HG03045 (cell line): Measurements from ENCODE around the gene HOXB2.

ENCODE experiments used
- ATAC-seq: cut with Tn5 transposase; IDR thresholded peaks from one replicate; pipeline ENCODE4 v1.9.1; 2021; ENCODE audit warnings: mild to moderate bottlenecking, moderate library complexity; ENCODE audit not compliant: unreplicated experiment

HOXB2 gene

DNA sequence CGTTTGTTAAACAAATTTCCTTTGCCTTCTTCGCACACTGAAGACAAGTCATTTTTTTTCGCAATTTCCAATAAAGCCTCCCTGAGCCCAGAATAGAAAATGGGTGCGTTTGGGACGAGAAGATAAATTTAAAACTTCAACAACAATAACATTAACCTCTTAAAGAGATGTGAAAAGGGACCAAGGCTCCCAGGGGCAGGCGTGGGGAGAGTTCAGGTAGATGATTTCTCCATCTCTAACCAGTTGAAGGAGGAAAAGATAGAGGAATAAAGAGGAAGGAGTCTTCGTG is 34.5 kb upstream of the HOXB2 start:
- no peak for ATAC-seq

DNA sequence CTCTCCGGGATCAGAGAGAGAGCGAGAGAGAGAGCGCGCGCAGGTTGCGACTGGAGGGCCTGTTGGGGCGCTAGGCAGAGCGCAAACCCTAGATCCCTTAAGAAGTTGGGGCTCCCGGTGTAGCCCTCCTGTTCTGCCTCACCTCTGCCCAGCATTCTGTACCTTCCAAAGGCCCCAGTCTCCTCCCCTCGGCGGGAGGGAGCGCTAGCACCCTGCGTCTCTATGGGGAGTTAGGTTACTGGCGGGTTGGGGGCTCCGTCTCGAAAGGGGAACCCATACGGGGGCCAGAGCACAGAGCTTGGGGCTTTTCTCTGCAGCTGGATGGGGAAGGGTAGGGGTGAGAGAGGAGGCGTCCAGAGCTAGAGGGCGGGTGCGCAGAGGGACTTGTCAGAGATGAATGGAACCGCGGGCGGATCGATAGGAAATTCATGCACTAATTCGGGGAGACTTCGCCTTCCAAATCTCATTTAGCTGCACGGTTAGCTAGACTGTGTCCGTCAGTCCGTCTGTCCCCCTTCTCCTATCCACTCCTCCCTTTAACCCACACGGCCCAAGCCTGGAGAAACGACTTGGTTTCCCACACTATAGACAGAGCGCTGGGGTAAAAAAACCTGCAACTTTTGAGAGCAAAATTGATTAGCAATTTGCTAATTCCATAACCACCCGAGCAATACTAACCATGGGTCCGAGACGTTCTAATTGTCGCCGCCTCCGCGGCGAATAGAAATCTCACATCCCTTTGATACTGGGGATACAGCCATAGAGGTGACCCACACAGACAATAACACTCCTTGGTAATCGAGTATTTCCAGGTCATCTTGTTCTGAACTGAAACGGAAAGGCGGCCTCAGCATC is 33.9 kb upstream of the HOXB2 start:
- no peak for ATAC-seq

DNA sequence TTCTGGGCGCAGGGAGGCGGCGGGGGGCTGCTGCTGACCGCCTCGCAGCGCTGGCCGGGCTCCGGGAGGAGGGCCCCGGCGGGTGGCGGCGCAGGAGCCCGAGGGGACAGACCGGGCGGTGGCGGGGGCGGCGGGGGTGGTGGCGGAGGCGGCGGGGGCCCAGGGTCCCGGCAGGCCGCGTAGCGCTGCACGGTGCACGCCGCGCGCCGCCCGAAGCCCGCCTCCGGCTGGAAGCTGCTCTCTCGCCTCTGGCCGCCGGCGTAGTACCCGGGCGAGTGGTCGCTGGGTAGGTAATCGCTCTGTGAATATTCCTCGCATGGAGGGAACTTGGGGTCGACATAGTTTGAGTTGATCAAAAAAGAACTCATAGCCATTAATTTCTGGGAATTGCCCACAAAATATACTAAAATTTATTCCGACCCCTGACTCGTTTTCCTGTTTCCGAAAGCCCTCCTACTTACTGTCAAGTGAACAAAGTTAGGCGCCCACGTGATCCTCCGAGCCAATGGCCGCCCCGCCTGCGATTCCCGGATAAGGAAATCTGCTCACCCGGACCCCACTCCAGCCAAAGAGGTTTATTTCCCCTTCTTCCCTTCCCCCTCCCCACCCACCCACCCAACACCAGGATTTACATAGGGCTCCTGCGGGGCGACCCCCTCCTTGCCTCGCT is 33.2 kb upstream of the HOXB2 start, which contains the start of gene HOXB4:
HOXB4 (minus strand) TSS at position 405 of the 670 bp plus-strand sequence; CDS start at position 374, 31 bp downstream.
- no peak for ATAC-seq

DNA sequence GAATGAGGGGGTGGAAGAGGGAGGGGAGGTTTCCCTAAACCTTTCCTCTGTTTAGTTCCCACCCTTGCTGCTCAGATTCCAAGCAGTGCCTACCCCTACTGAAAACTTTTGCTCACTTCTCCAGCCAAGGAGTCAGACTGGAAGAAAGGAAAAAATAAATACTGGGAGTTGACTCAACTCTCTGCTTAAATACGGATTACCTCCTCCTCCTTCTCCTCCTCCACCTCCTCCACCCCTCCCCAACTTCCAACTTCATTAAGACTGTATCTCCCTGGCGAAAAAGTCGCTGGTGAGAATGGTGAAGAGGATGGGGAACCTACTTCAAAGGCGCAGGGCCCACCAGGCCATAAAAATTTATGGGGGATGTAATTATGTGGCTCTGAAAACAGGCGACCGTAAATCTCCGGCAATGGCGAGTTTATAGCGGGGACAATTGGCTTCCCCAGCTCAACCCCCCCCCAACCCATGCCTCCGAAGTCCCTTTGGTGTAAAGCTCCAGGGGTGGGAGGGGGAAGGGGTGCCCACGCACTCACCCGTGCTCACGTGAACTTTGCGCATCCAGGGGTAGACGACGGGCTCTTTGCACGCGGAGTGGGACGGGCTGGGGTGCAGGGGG is 32.5 kb upstream of the HOXB2 start:
- ATAC-seq, result no peak

DNA sequence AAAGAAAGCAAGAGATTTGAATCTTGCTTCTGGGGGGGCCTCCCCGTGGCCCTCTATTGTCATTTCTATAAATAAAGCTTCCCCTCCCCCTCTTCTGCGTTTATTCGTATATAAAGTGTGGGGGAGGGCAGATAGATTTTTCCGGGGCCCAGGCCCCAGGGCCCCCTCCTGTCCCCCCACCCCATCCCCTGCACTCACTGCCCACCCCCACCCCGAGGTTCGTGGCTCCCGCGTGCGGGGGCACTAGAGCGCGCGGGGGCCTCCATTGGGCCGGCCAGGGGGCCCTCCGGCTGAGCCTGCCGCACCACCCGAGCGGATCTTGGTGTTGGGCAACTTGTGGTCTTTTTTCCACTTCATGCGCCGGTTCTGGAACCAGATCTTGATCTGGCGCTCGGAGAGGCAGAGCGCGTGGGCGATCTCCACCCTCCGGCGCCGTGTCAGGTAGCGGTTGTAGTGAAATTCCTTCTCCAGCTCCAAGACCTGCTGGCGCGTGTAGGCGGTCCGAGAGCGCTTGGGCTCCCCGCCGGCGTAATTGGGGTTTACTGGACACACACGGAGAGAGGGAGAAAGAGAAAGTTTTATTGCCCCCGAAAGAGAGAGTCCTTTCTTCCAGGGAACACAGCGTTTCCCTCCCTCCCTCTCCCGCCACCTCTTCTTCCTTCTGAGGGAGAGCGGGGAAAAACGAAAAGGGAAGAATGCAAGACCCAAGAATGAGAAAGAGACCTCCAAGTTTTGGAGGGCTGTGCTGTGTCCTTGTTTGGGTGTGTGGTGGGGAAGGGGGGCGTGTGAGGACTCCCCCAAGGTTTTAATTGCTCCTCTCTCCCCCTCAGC is 31.8 kb upstream of the HOXB2 start:
- no peak for ATAC-seq

DNA sequence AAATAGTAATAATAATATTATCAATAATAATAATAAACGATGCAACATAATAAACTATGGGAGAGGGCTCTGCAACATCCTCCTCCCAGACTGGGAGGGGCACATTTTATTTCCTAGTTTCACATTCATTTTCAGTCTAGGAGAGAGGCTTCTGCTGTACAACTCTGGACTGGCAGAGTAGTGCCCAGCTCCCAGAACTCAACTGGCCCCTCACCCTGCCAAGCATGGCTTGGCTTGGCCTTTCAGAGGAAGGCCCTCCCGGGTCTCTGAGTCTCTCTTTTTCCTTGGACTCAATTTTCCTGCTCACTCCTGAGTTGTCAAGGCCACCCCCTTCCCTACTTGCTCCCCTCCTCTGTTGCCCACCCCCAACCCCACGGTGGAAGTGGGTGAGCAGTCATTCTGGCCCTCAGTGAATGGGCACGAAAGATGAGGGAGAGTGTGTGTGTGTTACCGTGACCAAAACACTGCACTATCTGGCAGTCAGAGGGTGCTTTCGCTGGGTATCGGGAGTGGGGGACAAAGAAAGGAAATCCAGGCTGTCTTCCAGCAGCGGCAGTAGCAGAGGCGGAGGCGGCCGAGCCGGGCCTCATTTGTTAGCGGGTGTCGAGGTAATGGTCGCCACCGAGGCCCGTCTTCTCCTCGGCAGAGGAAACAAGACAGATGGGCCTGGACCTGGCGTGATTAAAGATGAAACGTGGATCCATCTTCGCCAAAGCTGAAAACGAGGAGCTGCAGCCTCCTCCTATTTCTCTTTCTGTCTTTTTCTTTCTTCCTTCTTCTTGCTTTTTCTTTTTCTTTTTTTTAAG is 31.0 kb upstream of the HOXB2 start:
- ATAC-seq, result no peak

DNA sequence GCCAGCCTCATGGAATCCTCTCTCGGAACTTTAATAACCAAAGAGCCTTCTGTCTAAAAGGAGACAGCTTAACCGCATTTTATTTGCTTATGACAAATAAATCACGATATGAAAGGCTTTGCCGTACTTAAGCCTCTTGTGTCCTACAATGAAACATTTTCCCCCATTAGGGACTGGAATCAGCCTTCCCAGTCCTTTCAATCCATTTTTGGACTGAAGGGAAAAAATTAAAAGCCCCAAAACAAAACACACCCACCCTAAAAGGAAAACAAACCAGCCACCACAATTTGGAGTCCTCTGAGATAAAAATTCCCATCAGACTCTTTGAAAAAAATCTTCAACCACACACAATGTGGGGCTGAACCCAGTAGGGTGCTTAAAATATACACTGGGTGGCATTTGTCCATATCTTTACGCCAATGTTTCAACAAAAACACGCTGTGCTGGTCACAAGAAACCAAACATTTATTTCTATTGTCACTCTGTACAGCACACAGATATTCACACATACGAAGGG is 30.2 kb upstream of the HOXB2 start:
- no peak for ATAC-seq

DNA sequence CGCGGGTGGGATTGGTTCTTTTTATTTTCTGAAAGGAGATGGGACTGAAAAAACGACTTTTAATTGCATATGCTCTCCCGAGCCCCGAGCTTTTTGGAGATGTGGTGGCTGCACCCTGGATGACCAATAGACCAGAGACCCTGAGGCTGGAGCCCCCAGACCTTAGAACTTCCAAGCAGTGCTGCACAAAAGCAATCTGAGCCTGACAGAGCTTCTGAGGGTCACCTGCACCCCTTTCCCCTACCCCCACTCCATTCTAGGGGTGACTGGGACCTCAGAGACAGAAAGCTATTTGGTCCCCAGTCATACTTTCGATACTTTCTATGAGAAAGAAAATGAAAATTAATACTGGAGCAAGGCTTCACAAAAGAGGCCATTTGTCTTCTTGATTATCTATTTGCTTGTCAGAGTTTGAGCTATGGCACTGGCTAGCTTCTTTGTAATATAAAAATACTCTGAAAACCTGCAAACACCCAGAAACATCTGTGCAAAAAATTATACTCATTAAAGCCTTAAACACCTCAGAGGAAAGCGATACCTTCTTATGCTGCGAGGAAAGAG is 29.7 kb upstream of the HOXB2 start:
- no peak for ATAC-seq

DNA sequence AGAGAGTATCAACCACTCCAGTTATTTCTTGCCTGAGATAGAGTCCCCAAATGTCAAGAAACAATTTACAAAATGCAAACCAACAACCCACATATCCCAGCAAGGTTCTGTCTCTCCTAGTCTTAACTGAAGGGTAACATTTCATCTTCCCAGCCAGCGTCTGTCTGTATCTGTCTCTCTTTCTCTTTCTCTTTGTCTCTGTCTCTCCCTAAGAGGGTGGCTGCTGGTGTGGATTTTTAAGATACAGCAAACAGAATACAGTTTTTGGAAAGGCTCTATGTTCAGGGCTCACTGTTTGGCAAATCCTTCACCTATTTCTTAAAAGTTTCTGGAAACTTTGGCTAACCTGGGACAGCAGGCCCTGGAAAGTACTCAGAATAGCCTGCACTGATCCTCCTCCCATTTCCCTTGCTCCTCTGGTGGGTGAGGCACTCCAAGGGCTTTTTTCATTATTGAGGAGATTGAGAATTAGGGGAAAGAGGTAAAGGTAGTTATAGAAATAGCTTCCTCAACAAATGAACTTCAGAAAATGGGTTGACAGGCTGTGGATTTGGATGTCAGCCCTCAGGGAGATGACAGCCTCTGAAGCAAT is 27.0 kb upstream of the HOXB2 start:
- no peak for ATAC-seq

DNA sequence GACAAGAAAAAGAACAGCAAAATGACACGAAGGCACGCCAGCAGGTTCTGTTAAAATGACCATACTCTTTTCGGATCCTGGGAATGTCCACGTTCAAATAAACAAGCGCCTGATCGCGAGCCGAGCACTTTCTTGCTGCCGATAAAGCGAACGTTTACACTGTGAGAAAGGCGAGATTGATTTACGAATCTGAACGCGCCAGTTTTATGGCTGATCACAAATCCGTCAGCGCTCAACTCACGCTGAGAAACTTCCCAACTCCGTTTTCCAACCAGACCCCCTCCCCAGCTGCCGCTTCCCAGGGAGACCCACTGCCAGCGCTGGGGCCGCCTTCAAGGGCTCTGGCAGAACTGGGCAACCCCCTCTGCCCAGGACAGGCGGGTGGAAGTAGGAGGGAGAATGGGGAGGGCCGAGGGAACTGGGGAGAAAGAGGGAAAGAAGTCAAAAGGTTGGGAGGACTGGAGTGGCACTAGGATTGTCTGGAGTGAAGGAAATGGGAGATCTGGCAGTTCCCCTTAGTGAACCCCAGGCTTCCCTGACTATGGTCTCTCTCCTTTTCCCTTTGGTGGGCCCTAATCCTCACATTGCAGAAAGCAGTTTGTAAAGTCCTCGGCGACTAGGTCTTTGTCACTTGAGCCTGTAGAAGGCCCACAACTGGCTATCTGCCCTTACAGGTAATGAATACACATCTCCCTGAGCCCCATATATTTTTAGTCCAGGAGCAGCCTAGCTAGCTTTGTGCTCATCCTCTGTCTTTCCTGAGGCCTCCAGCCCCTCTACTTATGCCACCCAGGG is 26.3 kb upstream of the HOXB2 start:
- ATAC-seq, result no peak

DNA sequence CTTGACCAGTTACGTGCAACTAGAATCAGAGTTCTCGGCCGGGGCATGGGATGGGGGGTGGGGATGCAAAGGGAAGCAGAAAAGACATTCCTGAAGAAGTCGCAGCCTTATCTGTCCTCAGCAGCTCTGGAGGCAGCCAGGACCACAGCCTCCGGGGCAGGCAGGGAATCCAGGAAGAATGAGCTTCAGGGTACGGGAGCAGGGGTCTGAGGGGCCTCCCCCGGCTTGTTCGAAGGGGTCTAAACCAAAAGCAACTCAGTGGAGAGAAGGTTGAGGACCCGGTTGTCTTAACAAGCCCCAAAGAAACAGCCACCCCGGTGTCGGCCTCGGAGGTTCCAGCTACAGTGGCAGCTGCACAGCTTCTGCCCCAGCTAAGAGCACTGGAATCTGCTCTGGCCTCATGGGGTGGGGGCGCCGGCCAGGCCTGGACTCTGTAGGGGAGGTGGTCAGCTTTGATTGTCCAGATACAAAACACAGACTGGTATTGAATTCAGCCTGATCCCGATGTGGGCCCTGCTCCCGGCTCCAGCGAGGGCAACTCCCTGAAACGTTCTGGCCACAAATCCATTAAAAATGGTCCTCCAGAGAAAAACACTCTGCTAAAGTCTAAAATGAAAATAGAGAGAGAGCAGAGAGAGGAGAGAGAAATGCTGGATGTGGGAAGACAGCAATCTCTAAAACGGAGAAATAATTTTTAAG is 25.6 kb upstream of the HOXB2 start:
- no peak for ATAC-seq

DNA sequence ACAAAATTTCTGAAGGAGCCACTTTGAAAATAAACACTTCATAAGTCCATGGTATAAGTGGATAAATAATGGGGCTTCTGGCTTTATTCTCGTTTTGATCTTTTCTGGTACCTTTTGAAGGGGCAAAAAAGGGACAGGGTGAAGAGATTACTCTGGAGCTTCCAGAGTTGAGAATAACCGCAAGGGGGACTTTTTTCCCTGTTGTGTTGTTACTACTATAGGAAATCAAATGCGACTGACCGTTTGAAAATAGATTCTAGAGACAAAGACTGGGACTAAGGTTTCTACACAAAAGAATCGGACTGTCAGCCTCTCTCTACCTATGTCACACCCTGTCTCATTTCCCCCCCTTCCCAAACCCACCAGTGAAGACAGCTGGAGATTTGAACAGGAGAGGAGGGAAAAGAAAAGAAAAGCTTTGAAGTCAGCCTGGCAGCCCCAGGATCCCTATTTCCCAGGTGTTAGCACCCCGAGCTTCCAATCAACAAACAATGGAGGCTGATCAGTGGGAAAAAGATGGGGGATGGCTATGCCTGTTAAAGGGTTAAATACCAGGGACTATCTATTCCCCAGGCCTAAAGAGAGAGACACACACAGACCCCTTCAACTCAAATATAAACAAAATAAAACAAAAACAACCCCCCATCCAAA is 24.9 kb upstream of the HOXB2 start:
- no peak for ATAC-seq

DNA sequence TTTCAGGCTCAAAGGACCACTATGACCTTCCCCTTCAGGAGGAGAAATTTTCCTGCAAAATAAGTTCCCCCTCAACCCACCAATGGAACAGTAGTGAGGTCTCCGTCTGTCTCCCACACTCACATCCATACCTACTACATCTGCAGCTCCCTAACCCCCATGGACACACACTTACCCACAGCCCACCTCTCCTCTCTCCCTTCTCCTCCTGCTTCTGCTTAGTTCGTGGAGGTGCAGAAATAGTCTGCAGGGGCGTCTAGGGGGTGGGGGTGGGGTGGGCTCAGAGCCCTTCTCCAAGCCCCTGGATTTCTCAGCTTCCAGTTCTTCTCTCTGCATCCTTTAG is 24.3 kb upstream of the HOXB2 start:
- no peak for ATAC-seq

DNA sequence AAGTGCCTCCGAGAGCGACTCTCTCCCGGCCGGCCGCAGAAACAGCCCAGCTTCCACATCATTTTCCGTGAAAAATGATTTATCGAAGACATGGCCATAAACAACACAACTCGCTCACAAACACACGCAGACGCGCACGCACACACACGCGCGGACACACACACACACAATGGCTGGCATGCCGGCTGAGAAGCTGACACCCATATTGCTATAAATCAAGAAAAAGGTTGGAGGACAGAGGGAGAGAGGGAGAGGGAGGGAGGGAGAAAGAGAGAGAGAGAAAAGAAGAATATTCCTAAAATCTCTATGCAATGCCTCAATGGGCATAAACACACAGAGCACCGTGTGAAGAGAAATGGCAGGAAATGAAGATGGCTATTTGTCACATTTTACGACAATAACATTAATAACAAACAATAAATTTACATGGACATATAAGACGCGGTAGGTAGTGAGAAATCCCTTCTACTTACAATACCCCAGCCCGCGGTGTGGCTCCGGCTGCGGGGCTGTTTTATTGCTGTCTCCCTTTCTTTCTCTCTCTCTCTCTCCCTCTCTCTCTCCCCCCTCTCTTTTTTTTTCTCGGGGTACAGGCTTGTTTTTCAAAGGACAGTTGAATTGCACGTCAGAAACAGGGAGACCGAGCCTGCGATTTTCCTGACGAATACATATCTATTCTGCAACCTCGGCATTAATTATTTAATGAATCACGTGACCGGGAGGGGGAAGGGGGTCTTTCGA is 23.8 kb upstream of the HOXB2 start:
- ATAC-seq, result no peak

DNA sequence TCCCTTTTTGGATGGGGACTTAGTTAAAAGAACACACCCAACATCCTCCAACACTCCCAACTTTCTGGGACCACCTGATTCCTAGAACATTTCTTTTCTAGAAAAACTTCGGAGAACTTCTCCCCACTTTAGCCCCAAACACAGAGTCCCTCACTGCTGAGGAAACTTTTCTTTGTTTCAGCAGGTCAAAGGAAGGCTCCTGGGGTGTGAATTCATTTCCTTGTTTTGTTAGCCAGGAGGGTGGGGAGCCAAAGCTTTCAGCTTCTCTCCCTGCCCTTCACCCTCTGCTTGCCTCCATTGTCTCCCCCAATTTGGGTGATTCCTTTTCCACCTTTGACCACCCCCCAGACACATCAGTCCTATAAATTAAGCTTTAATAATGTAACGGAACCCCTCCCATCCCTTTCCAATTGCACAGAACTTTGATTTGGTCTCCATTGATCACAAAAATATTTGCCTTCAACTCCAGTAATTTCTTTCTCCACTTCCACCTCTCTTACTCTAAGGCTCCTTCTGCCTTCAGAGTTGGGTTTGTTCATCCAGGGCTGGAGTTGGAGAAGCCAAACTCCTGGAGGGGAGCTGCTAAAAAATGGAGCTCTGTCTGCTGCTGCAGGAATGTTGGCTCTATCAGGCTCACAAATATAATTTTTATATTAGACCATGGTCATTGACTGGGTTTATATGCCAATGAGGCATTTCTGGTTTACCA is 22.9 kb upstream of the HOXB2 start:
- no peak for ATAC-seq

DNA sequence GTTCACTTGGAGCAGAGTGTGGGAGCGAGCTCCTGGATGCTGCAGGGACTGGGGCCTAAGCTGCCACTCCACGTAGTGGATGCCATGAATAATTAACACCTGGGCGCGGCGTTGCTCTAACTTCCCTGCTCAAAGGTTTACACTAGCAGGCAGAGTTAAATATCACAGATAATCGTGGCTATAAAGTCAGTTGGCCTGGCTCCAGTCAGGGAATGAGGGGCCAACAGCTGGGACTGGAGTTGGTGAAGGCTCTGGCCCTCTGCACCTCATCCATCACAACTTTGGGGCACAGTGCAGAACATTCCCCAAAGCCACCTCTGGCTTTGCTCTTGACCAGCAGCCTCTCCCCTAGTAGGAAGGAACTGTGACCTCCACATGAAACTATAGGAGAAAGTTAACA is 22.3 kb upstream of the HOXB2 start:
- no peak for ATAC-seq
